ENCODE data around the gene RASA3. TPM values are rescaled to one million over a fixed set of nuclear protein-coding genes. Genes with fewer than 3 reads are reported as not detected.

The RASA3 gene
- total RNA-seq, 6 experiments from 2014 or later: 3.5 to 7.9 (median 4.6) TPM

DNA sequence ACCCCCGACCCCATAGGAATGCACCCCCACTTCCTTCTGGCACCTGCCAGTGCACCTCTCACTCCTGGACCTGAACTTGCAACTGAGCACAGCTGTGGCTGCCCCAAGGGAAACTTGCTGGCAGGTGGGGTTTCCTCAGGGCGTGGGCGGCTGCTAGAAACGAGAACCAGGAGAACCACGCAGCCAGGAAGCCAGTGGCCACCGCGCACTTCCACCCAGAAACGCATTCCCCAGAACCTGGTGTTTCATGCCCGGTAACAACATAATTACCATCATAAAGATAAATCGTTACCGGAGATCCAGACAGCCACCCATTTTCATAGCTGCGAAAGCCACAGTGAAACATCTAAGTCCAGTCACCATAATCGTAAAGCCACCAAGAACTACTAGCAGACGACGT is 83.4 kb downstream of the RASA3 start:
- Histone ChIP-seq H3K27ac (no peak overlapping the region), H3K9me3 (no peaks in the 10 kb centered on the region), H3K36me3 (no peaks in the 10 kb centered on the region), H3K27me3 (no peaks in the 10 kb centered on the region), H3K4me3 (no peak overlapping the region), H3K4me1 (no peaks in the 10 kb centered on the region)
- DNase-seq: no peak
- TF ChIP-seq POLR2A (IDR thresholded peaks at IDR 0.05): no peak
- TF ChIP-seq, protein P1, sequence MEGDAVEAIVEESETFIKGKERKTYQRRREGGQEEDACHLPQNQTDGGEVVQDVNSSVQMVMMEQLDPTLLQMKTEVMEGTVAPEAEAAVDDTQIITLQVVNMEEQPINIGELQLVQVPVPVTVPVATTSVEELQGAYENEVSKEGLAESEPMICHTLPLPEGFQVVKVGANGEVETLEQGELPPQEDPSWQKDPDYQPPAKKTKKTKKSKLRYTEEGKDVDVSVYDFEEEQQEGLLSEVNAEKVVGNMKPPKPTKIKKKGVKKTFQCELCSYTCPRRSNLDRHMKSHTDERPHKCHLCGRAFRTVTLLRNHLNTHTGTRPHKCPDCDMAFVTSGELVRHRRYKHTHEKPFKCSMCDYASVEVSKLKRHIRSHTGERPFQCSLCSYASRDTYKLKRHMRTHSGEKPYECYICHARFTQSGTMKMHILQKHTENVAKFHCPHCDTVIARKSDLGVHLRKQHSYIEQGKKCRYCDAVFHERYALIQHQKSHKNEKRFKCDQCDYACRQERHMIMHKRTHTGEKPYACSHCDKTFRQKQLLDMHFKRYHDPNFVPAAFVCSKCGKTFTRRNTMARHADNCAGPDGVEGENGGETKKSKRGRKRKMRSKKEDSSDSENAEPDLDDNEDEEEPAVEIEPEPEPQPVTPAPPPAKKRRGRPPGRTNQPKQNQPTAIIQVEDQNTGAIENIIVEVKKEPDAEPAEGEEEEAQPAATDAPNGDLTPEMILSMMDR (IDR thresholded peaks at IDR 0.05): no peak
- ATAC-seq: peak in 1 of 4 donors; percentile 12
- intact Hi-C loops (cut with DNase I): no loop called here
- WGBS (ENCODE audit: insufficient coverage, low coverage, low lambda C conversion rate, missing lambda C conversion rate): 75% methylated on average over 6 of the region's 15 CpGs

DNA sequence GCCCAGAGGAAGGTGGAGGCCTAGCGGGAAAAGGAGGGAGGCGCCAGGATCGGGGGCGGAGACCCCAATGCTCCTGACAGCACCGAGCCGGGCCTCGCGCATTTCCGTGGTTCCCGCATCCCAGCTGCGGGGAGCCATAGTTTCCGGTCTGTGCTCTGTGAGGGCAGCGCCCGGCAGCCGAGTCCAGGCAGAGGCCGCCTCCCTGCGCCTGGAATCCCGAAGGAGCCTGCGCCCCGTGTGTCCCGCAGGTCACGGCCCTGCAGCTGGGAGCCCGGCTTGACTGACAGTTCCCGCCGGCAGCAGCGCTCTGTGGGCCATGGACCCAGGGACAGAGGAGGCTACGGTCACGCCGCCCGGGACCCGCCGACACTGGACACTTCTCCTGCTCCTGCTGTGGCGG is 84.0 kb downstream of the RASA3 start:
- DNase-seq (no peak), ATAC-seq (peak in 3 of 4 donors; percentile 16 to 43 (median 25))
- Histone ChIP-seq H3K9me3 (no peaks in the 10 kb centered on the region), H3K4me3 (no peak overlapping the region), H3K4me1 (no peaks in the 10 kb centered on the region), H3K27ac (no peak overlapping the region), H3K27me3 (no peaks in the 10 kb centered on the region), H3K36me3 (no peaks in the 10 kb centered on the region)
- no peak for TF ChIP-seq POLR2A (IDR thresholded peaks at IDR 0.05)
- TF ChIP-seq, protein P1 (IDR thresholded peaks at IDR 0.05): no peak
- WGBS (ENCODE audit: insufficient coverage, low coverage, low lambda C conversion rate, missing lambda C conversion rate): 67% methylated on average over 3 of the region's 33 CpGs
- intact Hi-C loops (cut with DNase I): no loop called here

DNA sequence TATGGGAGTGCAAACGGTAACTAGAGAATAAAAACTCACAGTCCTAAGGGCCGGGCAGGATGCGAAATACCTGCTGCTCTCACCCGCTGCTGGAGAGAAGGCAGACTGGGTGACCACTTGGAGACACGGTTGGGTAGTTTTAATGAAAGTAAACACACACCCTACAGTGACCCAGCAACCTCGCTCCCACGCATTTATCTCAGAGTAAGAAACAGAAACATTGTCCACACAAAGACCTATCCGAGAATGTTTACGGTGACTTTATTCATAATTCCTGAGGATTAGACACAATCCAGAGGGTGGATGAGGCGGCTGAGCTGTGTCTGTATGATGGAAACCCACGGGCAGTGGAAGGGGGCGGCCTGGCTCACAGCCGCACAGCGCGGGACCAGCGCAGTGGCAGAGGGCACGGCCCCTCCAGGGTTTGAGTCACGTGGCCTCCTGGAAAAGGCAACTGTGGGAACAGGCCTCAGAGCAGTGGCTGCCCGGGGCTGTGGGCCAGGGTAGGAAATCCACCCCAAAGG is 85.0 kb downstream of the RASA3 start:
- H3K4me3 ChIP-seq: no peak overlapping the region
- H3K36me3 ChIP-seq: no peaks in the 10 kb centered on the region
- DNase-seq (no peak), ATAC-seq (no peak)
- no peaks in the 10 kb centered on the region for H3K4me1 ChIP-seq
- WGBS (ENCODE audit: insufficient coverage, low coverage, low lambda C conversion rate, missing lambda C conversion rate): 83% methylated on average over 10 of the region's 19 CpGs
- intact Hi-C loops (cut with DNase I): no loop called here
- H3K9me3 ChIP-seq: no peaks in the 10 kb centered on the region
- no peak overlapping the region for H3K27ac ChIP-seq
- TF ChIP-seq, protein P1 (IDR thresholded peaks at IDR 0.05): no peak
- no peak for TF ChIP-seq POLR2A (IDR thresholded peaks at IDR 0.05)
- H3K27me3 ChIP-seq: no peaks in the 10 kb centered on the region

DNA sequence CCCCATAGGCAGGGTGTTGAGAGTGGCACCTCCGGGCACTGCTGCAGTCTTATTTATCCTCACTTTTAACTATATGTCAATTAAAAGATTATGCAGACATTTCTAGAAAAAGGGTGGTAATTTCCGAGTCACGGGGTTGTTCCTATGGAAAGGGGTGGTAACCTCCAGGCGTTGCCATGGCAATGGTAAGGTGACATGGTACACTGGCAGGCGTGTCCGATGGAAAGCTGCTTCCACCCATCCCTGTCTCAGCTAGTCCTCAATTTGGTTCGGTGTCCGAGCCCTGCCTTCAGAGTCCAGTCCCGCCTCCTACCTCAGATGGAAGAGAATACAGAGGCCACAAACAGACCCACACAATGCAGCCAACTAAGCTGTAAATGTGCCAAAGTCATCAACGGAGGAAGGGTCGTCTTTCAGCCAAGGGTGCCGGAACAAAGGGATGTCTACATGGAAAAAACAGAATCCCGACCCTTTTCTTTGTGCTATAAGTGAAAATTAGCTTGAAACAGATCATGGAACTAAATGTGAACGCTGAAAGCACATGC is 85.9 kb downstream of the RASA3 start:
- intact Hi-C loops (cut with DNase I): no loop called here
- 64% methylated on average over 7 of the region's 14 CpGs for WGBS (ENCODE audit: insufficient coverage, low coverage, low lambda C conversion rate, missing lambda C conversion rate)
- TF ChIP-seq, protein P1 (IDR thresholded peaks at IDR 0.05): no peak
- TF ChIP-seq POLR2A (IDR thresholded peaks at IDR 0.05): no peak

More for the DNA sequence above, 85.9 kb downstream of the RASA3 start:
- no peak overlapping the region for H3K4me3 ChIP-seq
- ATAC-seq (no peak), DNase-seq (no peak)
- no peak overlapping the region for H3K27ac ChIP-seq
- H3K4me1 ChIP-seq: no peaks in the 10 kb centered on the region
- no peaks in the 10 kb centered on the region for H3K36me3 ChIP-seq
- no peaks in the 10 kb centered on the region for H3K27me3 ChIP-seq
- H3K9me3 ChIP-seq: no peaks in the 10 kb centered on the region

Data from right lobe of liver (tissue), 6 donors.